HG03575 (cell line): ENCODE results near the gene CRLF1.
"Not testable (repeated sequence)": the region's sequence is repeated elsewhere in the genome, so short reads cannot be mapped to it uniquely, and the experiment has no call there.

Experiments used
- ATAC-seq: cut with Tn5 transposase; IDR thresholded peaks from one replicate; pipeline ENCODE4 v1.9.1; 2021; ENCODE audit not compliant: unreplicated experiment, insufficient number of reproducible peaks, low FRiP score; ENCODE audit errors: extremely low read depth

The CRLF1 gene

DNA sequence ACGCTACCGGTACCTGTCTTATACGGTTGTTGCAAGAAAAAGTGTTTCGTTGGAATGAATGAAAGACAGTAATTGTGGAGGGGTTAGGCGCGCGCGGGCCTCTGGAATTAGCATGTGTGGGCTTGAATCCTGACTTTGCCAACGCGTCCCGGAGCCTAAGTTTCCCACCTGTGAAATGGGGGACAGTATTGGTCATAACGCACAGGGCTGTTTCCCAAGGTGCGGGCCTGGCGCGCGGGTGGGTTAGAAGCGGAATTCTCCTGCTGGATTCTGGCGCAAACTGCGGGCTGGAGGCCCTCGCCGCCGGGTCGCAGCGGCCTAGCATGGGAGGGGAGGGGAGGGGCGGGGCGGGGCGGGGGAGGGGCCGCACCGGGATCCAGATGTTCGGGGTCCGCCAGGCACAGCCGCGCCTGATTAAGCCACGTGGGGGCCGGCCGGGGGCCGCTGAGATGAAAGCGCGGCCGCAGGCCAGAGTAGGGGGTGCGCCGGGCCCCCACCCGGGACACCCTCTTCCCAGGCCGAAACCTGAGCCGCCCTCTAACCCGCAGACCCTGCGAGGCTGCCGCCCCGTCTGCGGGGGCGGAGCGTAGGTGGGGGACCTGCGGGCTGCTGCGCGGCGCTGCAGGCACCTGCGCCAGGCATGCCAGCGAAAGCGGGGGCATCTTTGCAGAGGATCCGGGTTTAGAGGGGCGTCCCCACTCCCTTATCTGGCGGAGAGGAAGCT, 4.9 kb upstream of the CRLF1 start:
- no peak for ATAC-seq

DNA sequence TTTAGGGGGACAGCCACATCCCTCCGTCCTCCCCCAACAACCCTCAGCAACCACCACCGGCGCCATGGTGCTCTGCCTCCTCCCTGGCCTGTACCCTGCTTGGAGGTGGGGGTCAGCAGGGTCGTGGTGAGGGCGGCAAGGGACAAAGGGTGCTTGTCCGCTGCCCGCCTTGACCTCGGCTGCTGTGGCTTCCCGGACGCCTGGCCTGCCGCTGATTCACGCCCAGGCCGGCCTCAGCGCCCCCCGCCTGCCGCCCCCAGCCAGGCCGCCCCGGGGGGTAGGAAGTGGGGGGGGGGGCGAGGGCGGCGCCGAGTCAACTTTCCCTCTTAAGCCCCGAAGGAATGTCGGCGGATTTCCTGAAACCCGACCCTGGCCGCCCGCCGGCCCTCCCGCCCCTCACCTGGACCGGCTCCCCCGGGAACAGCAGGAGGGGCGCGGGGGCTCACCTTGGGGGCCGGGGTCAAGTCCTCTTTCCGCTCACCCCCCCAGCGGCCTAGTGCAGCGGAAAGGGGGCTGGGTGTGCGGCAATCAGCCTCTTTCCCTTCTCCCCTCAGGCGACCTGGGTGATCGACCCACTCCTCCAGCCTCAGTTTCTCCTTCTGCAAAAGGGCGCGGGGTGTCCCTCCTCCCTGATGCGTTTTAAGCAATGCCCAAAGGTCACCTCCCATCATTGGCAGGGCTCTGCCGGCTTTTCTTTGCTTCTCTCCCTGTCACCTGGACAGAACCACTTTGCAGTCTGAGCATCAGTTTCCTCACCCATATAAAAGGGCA, 4.1 kb upstream of the CRLF1 start:
- no peak for ATAC-seq

DNA sequence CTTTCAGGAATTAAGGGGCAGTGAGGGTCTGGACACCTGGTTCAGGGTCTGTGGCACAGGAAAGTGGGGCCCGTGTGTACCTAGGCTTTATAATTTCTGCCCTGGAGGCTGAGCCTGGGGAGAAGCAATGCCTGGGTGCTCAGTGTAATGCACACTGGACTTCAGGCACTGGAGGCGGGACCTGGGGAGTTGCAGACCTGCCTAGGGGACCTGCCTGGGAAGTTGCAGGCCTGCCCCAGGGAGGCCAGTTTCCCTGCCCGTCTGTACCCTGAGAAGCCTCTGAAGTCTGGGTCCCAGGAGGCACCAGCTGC, 3.6 kb upstream of the CRLF1 start:
- ATAC-seq, result no peak

DNA sequence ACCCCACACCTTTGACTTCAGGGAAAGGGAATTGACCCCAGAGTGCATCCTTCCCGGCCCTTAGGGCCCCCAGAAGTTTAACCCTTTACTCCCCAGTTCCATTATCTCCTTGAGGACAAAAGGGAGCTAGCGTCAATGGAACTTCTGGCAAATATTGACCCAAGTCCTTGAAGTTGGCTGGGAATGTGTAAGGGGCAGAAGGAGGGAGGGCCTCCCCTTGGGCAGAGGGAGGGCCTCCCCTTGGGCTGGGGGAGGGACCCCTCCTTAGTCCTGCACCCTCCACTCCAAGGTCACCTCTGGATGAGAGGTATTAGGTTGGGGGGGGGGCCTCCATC, 3.1 kb upstream of the CRLF1 start:
- ATAC-seq, result no peak

DNA sequence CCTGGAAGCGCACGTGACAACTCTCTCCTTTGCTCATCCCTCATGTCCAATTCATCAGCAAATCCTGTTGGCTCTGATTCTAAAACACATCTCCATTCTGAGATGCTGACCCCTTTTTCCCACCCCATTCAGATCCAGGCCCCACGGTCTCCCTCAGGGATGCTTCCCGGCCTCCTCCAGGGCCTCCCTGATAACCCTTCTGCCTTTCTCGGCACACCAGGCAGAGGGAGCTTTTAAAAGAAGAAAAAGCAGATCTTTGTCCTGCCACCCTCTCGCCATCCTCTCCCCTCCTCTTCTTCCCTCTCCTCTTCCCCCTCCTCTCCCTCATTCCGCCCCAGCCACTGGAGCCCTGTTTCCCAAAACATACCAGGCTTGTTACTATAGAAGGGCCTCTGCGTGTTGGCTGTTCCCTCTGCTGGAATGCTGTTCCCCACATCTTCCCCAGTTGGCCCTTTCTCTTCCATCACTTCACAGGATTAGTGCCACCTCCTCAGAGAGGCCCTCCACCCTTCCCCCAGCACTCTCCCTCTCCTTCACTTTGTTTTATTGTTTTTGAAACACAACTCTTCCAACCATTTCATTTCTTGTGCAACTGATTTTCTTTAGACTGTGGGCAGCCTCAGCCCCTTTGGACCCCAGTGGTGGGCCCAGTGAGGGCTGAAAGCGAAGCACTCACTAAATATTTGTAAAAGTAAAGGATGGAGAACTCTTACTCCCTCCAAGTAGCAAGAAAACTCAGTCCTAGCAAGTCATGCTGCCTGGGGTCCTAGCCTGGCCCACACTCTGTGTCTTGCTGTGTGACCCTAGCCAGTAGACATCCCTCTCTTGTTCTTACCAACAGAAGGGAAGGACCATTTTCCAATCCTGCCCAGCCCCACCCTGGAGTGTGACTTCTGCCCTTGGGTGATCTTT, 2.5 kb upstream of the CRLF1 start:
- ATAC-seq, result no peak

DNA sequence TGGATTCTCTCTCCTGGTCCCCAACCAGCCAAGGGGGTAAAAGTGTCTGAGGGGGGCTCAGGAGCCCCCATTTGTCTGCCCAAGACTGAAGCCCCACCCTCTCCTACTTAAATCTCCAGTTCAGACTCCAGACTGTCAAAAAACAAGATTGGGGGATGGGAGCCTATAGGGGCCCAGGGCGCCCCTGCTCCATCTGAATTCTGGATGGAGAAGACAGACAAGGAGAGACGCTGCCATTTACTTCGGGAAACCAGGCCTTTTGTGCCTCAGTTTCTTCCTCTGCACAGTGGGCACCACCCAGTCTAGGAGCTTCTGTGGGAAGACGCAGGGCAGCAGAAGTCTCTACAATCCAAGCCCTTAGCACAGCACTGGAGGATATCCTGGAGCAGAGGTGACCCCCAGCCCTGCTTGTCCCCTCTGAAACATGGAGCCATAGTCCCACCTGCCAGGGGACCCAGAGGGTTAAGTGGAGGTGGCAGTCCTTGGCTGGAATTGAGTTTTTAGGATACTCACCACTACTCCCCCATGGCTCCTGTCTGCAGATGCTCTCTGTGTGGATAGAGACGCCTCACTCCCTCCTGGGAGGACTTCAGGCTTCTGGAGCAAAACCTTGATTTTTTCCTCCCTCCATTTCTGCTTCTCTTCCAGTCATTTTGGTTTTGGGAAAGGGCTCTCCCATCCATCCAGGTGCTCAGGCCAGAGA, 1.7 kb upstream of the CRLF1 start:
- ATAC-seq, result no peak

DNA sequence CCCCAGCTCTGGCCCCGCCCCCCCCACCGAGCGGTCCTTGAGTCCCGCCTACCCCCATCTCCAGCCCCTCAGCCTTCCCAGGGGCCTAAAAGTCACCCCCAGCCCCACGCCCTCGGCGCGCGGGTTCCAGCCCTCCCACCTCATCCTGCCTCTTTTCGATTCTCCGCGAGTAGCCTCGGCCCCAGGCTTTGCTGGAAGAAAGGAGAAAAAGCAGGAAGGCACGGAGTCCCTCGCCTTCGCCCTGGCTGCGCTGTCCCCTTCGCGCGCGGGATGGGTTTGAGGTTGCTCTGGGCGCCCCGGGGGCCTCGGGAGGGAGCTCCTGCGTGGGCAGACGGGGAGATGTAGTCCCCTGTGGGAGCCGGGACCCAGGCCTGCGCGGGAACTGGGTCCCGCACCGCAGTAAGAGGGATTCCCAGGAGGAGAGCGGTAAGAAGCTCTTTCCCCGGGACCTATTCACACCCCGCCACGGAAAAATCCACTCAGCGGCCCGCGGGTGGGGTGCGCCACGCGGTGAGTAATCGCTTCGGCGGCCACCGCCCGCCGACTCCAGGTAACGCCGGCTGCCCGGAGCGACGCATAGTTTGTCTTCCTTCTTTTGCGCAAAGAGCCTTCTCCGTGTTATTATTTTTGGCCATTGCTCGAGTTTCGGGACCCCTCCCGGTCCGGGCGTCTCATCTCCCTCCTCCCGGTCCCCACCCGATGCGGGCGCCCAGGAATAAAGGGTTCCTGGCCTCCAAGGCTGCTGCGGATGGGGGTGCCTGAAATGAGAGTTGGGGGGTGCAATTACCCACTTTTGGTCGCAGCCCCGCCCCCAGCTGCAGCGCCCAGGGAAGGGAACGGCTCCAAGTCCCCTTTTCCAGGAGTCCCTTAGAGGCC, 865 bp upstream of the CRLF1 start:
- no peak for ATAC-seq

DNA sequence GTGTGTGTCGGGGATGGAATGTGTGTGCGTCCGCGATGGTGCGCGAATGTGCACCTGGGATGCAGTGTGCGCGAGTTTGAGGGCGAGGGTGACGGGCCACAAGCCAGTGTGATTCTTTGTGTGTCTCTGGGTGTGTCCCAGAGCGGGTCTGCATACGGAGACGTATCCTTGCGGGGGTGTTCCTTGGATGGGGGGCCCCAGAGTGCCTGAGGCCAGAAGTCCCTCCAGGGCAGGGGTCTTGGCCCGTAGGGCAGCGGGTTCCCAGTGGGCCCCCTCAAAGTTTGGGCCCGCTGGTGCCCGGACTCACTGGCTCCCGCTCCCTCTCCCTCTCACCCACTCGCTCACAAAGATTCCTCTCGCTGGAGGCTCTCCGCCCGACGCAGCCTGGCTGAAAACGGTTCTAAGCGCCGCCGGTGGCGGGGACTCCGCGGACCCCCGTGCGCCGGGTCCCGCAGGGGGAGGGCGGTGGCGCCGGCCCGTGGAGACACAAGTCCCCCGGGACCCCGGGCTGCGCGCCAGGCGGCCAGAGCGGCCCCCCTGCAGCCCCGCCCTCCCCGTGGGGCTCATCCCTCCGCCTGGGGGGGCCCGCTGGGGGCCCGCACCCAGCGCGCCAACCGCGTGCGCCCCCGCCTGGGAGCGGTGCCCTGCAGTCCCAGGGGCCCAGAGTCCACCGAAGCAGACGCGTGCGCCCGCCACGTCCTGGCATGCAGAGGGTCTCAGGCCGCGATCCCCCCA, 886 bp downstream of the CRLF1 start:
- ATAC-seq, result no peak

DNA sequence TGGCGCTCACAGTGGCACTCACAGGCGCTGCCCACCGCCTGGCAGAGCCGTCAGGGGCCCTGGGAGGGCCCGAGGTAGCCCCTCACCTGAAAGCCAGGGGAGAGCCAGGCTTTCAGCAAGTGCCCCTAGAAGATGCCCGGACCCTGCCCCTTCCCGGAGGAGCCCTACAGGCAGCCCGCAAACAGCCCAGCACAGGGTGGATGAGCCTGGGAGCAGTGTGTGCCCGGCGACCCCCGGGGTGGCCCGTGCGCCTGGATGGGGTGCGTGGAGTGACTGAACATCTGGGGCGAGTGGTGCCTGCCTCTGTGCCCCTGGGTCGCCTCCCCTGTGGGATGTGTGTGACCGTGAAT, 1.4 kb downstream of the CRLF1 start:
- ATAC-seq, result no peak

DNA sequence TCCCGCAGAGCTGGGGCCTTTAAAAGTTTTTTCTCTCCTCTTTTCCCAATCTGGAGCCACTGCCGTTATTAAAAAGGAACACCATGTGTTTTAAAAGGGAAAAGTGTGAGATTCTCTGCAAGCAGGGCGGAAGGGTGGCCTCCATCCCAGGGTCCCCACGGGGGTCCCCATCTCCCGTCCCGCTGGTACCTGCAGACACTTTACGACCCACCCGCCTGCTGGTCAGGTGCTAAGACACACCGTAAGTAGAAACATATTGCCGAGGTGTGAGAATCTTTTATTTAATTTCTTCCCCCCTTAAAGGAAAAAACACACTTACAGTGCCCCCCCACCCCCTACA, 1.8 kb downstream of the CRLF1 start:
- no peak for ATAC-seq

DNA sequence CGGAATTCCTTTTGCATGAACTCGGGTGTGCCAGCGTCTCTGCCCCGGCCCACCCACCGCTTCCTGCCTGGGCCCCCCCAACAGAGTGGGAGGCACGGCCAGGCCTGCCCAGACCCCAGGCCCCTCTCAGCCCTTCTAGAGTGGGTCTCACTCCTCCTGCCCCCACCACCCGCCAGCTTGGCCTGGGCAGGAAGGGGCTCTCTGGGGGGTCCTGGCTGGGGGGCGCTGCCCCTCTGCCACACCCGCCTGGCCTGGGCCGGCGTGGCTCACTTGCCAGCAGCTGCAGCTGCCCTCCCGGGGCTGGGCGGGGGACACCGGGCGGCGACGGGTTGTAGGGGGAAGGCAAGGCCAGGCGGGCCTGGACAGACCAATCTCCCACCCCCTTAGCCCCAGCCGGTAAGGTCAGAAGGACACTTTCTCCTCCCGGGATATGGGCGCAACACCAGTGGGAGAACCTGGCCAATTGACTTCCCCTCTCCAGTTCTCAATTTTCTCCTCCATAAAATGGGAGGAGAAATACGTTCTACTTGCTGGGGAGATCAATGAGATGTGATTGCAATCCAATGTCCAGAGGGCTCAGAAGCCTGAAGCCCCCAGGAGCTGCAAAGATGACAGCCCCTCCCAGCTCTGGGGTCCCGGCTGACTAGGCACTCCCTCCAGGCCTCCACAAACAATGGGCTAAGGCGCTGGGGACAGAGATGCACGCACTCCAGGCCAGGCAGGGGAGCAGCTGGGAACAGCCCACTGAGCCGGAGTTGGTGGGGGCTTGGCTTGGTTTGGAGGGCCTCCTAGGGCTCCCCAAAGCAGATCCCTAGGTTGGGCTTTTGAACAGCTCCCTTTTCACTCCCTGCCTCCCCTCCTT, 2.4 kb downstream of the CRLF1 start:
- no peak for ATAC-seq

DNA sequence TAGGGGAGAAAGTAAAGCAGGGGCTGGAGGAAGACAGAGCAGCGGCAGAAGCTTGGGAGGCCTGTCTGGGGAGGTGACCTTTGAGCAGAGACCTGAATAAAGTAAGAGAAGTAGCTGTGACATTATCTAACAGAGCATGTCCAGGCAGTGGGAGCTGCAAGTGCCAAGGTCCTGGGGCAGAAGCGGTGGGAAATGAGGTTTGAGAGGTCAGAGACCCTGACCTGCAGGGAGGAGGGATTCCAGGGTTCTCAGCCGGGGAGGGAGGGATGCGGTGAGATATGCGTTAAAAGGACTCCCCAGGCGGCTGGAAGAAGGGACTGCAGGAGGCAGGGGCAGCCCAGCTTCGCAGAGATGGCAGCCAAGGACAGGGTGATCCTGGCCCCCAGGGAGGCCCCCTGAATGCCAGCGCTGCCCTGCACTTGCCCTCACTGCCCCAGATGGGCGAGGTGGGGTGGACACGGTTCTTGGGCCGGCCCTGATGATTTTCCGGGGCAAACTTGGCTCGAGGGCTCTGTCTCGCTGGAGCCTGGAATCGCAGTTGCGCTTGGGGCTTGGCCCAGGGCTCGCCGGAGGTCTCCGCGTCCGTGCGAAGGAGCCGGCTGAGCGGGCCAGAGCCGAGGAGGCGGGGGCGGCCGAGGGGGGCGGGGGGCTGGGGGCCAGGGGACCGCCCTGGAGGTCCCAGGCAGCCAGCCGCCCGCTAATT, 3.2 kb downstream of the CRLF1 start:
- no peak for ATAC-seq

DNA sequence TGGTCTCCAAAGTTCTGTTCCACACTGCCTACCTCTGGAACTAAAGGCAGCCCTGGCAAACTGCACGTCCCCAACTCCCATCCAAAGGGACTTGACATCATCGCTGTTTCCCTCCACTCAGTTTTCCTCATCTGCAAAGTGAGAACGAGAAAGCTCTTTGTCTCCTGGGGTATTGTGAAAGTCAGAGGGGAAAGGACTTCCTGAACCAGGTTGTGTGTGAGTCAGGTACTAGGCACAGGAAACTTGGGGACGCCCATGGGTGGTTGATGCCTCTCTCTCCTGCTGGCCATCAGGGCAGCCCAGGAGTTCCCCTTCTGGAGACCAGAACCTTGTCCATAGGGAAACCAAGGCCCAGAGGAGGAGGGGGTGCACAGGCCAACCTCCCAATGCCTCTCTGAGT, 4.7 kb downstream of the CRLF1 start:
- no peak for ATAC-seq

DNA sequence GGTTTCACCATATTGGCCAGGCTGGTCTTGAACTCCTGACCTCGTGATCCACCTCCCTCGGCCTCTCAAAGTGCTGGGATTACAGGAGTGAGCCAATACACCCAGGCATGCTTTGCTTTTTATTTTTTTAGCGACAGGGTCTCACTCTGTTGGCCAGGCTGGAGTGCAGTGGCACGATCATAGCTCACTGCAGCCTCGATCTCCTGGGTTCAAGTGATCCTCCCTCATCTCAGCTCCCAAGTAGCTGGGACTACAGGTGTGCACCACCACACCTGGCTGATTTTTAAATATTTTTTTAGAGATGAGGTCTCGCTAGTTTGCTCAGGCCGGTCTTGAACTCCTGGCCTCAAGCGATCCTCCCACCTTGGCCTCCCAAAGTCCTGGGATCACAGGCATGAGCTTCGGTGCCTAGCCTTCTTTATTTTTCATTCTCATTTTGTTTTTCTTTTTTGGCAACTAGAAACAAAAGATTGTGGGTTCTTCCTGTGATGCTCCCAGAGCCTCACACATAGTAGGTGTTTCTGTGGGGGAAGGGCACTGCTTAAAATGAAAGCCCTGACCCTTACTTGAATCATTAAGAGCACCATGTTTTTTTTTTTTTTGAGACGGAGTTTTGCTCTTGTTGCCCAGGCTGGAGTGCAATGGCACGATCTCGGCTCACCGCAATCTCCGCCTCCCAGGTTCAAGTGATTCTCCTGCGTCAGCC, 5.8 kb downstream of the CRLF1 start:
- not testable (repeated sequence) for ATAC-seq

DNA sequence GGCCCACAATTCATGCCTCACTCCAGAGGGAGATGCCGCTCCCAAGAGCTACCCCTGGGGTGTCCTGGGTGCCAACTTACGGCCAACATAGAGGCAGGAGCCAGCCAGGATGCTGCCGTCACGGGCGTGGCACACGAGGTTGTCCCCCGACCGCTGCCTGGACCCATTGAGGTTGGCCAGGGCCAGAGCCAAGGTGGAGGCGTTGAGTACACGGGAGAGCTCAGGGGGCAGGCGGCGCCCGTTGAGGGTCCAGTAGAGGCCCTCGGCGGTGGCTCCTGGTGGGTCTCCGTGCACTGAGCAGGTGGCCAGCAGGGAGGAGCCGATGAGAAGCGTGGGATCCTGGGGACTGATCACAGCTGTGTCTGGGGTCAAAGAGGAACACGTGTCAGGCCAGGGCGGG, 7.1 kb downstream of the CRLF1 start:
- no peak for ATAC-seq
